WTC11 (cell line): ENCODE measurements around the gene EGFR.

Experiments used
- TF ChIP-seq, protein P1 (sequence below): fragments of 200-600 bp; IDR thresholded peaks from 2 replicates; pipeline ENCODE4 v1.8.0; 2022; ENCODE audit warnings: antibody characterized with exemption
- TF ChIP-seq, protein P2 (sequence below): sonication (generic); formaldehyde crosslinking; conservative IDR thresholded peaks from 2 replicates; pipeline ENCODE4 v1.8.1; 2022; ENCODE audit warnings: mild to moderate bottlenecking, missing genetic modification reagents

GRCh38 chr7:55240418-55241142 lies 221.8 kb downstream of the EGFR start:
- TF ChIP-seq, protein P1, sequence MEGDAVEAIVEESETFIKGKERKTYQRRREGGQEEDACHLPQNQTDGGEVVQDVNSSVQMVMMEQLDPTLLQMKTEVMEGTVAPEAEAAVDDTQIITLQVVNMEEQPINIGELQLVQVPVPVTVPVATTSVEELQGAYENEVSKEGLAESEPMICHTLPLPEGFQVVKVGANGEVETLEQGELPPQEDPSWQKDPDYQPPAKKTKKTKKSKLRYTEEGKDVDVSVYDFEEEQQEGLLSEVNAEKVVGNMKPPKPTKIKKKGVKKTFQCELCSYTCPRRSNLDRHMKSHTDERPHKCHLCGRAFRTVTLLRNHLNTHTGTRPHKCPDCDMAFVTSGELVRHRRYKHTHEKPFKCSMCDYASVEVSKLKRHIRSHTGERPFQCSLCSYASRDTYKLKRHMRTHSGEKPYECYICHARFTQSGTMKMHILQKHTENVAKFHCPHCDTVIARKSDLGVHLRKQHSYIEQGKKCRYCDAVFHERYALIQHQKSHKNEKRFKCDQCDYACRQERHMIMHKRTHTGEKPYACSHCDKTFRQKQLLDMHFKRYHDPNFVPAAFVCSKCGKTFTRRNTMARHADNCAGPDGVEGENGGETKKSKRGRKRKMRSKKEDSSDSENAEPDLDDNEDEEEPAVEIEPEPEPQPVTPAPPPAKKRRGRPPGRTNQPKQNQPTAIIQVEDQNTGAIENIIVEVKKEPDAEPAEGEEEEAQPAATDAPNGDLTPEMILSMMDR, result no peak
- TF ChIP-seq, protein P2, sequence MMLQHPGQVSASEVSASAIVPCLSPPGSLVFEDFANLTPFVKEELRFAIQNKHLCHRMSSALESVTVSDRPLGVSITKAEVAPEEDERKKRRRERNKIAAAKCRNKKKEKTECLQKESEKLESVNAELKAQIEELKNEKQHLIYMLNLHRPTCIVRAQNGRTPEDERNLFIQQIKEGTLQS (CRISPR knock-in tag), result no peak
